Dermis microvascular lymphatic vessel endothelial cell (primary cell): ENCODE measurements around the gene NKD1. TPM values are rescaled to one million over a fixed set of nuclear protein-coding genes. Genes with fewer than 3 reads are reported as not detected.
"Not testable (repeated sequence)": the region's sequence is repeated elsewhere in the genome, so short reads cannot be mapped to it uniquely, and the experiment has no call there.

Experiments used
- DNase-seq, 2 donors: peaks; one replicate each; pipeline versions ENCODE4 v3.0.0 to v3.0.0-alpha.2; 2010; ENCODE audit warnings: low read depth in 2 of 2
- total RNA-seq: library from RNA; depleted of rRNA; stranded (reverse); fragments of >200 nt; gene quantifications from 2 replicates; pipeline ENCODE4 v1.2.1, GENCODE V29; 2014

The NKD1 gene
- total RNA-seq = under 0.01 TPM in 2 replicates

- DNase-seq = peak in 1 of 2 donors; percentile 66
These were observed at the start of gene NKD1 for GRCh38 chr16:50548125-50548908. Gene NKD1 (plus strand): TSS chr16:50548396. CDS start chr16:50548554, 158 bp downstream.

GRCh38 chr16:50498431-50499155, 49.6 kb upstream of the NKD1 start:
- DNase-seq = no peak

- no peak for DNase-seq
These were observed 48.9 kb upstream of the NKD1 start for GRCh38 chr16:50499254-50499653.

GRCh38 chr16:50500171-50500874, 47.9 kb upstream of the NKD1 start:
- DNase-seq = no peak

GRCh38 chr16:50501251-50501650, 46.9 kb upstream of the NKD1 start:
- DNase-seq = no peak

GRCh38 chr16:50501986-50502615, 46.1 kb upstream of the NKD1 start:
- DNase-seq = no peak

GRCh38 chr16:50502616-50503011, 45.6 kb upstream of the NKD1 start:
- peak; percentile 21 to 42 for DNase-seq

GRCh38 chr16:50503868-50504531, 44.2 kb upstream of the NKD1 start:
- not testable (repeated sequence) for DNase-seq

- DNase-seq = no peak
These were observed 43.1 kb upstream of the NKD1 start for GRCh38 chr16:50505115-50505514.

- no peak for DNase-seq
These were observed 42.3 kb upstream of the NKD1 start for GRCh38 chr16:50505714-50506542.

GRCh38 chr16:50506543-50506937, 41.7 kb upstream of the NKD1 start:
- no peak for DNase-seq

- no peak for DNase-seq
These were observed 40.8 kb upstream of the NKD1 start for GRCh38 chr16:50507397-50507796.

- peak in 1 of 2 donors; percentile 31 for DNase-seq
These were observed 38.5 kb upstream of the NKD1 start for GRCh38 chr16:50509521-50510341.

GRCh38 chr16:50515218-50515617, 33.0 kb upstream of the NKD1 start:
- DNase-seq = no peak

GRCh38 chr16:50516401-50516800, 31.8 kb upstream of the NKD1 start:
- no peak for DNase-seq

GRCh38 chr16:50516890-50517289, 31.3 kb upstream of the NKD1 start:
- DNase-seq = no peak

GRCh38 chr16:50517450-50518252, 30.5 kb upstream of the NKD1 start:
- DNase-seq = no peak

GRCh38 chr16:50519001-50519400, 29.2 kb upstream of the NKD1 start:
- DNase-seq = no peak

- no peak for DNase-seq
These were observed 28.6 kb upstream of the NKD1 start for GRCh38 chr16:50519602-50520001.
